ENCODE measurements around the gene NRBF2.
"Not testable (repeated sequence)": the region's sequence is repeated elsewhere in the genome, so short reads cannot be mapped to it uniquely, and the experiment has no call there.

Gene NRBF2

GRCh38 chr10:63120554-63120953 is 12.6 kb upstream of the NRBF2 start:
- no peak for DNase-seq

GRCh38 chr10:63123727-63124362 is 9.3 kb upstream of the NRBF2 start:
- no peak for DNase-seq

GRCh38 chr10:63125459-63125858 is 7.7 kb upstream of the NRBF2 start:
- no peak for DNase-seq

- no peak for DNase-seq
Measured at GRCh38 chr10:63128443-63128842, 4.7 kb upstream of the NRBF2 start.

- DNase-seq, result no peak
Measured at GRCh38 chr10:63129888-63130287, 3.2 kb upstream of the NRBF2 start.

GRCh38 chr10:63132651-63133055 is 475 bp upstream of the NRBF2 start:
- DNase-seq, result no peak

- DNase-seq, result no peak
Measured at GRCh38 chr10:63133821-63134557, 861 bp downstream of the NRBF2 start.

- no peak for DNase-seq
Measured at GRCh38 chr10:63137306-63137705, 4.2 kb downstream of the NRBF2 start.

GRCh38 chr10:63140077-63140476 is 6.9 kb downstream of the NRBF2 start:
- no peak for DNase-seq

- no peak for DNase-seq
Measured at GRCh38 chr10:63142136-63142535, 9.0 kb downstream of the NRBF2 start.

- no peak for DNase-seq
Measured at GRCh38 chr10:63143987-63144386, 10.9 kb downstream of the NRBF2 start.

GRCh38 chr10:63145782-63146181 is 12.7 kb downstream of the NRBF2 start:
- DNase-seq, result no peak

- DNase-seq, result no peak
Measured at GRCh38 chr10:63146503-63146902, 13.4 kb downstream of the NRBF2 start.

GRCh38 chr10:63150745-63151144 is 17.6 kb downstream of the NRBF2 start:
- DNase-seq, result no peak

- not testable (repeated sequence) for DNase-seq
Measured at GRCh38 chr10:63153868-63154545, 20.9 kb downstream of the NRBF2 start.

GRCh38 chr10:63154546-63155387 is 21.6 kb downstream of the NRBF2 start:
- DNase-seq, result no peak

GRCh38 chr10:63155388-63156020 is 22.4 kb downstream of the NRBF2 start:
- no peak for DNase-seq

GRCh38 chr10:63156236-63156635 is 23.1 kb downstream of the NRBF2 start:
- DNase-seq, result no peak

- DNase-seq, result peak; percentile 73
Measured at GRCh38 chr10:63157845-63158624, 24.9 kb downstream of the NRBF2 start.

GRCh38 chr10:63161592-63161991 is 28.5 kb downstream of the NRBF2 start:
- no peak for DNase-seq

- no peak for DNase-seq
Measured at GRCh38 chr10:63164166-63164623, 31.1 kb downstream of the NRBF2 start.

GRCh38 chr10:63165249-63165648 is 32.1 kb downstream of the NRBF2 start:
- DNase-seq, result no peak
